H1 (cell line): Measurements from ENCODE around the gene TGM4. TPM values are rescaled to one million over a fixed set of nuclear protein-coding genes. Genes with fewer than 3 reads are reported as not detected.

ENCODE experiments used
- ASH2L ChIP-seq: fragments of 200-600, 300-600 bp; sonication (generic); IDR thresholded peaks from one replicate; pipeline ENCODE4 v1.7.1; 2017; ENCODE audit warnings: low read length
- JUN ChIP-seq: IDR thresholded peaks from 2 replicates; pipeline ENCODE4 v1.6.1; 2011; ENCODE audit warnings: low read depth, mild to moderate bottlenecking, improper control_type of control experiment, low read length
- KDM1A ChIP-seq: fragments of 200-600, 300-600 bp; sonication (generic); IDR thresholded peaks from 2 replicates; pipeline ENCODE4 v1.7.1; 2016; ENCODE audit warnings: mild to moderate bottlenecking, low read length, borderline replicate concordance
- KDM4A ChIP-seq: IDR thresholded peaks from one replicate; pipeline ENCODE4 v1.7.1; 2012; ENCODE audit warnings: low read depth, mild to moderate bottlenecking, moderate library complexity, low read length, inconsistent platforms; ENCODE audit not compliant: severe bottlenecking
- SIX5 ChIP-seq: IDR thresholded peaks from 2 replicates; pipeline ENCODE4 v1.6.1; 2011; ENCODE audit warnings: mild to moderate bottlenecking, low read depth, low read length
- polyA plus RNA-seq, 7 experiments: library from polyadenylated mRNA; depleted of rRNA in 3 of 7; stranded (reverse) in 5 of 7; unstranded in 2 of 7; fragments of >200 nt in 5 of 7; fragments of 200-250 nt in 2 of 7; gene quantifications; 1 replicate in 5 of 7; 2 replicates in 1 of 7; 4 replicates in 1 of 7; pipeline versions ENCODE4 v1.2.1 to v1.2.3, GENCODE V29; 2011 to 2013; ENCODE audit warnings: missing spikeins in 2 of 7, mixed read lengths in 2 of 7
- total RNA-seq: library from RNA; stranded (reverse); fragmentation: NEBNext Ultra II Directional; extraction: Animal tissue kit (Norgen Biotek cat#: 25700); gene quantifications from 2 replicates; pipeline ENCODE4 v1.2.1, GENCODE V29; 2021
- TF ChIP-seq, protein P1 (sequence below): IDR thresholded peaks from 2 replicates; pipeline ENCODE4 v1.6.1; 2012; ENCODE audit warnings: inconsistent platforms

TGM4 gene
- total and polyA plus RNA-seq, 2 of the 8 experiments (the other 6 are each of a cell fraction or from before 2014, with no cell fraction given) = 0.02 TPM; not detected in 1

DNA sequence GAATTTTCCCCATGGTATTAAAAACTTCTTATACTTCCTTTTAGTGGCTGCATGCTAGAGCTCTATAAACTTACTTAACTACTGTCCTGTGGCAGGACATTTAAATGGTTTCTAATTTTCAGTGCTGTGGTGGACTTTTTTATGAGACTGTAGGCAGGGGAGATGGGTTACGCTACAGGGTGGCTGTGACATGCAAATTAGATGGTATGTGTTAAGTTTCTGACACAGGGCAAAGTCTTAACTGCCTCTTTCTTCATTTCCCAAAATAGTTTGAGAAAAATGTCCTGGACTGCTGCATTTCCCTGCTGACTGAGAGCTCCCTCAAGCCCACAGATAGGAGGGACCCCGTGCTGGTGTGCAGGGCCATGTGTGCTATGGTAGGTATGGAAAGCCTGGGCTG lies 22.0 kb downstream of the TGM4 start (continued):
- TF ChIP-seq KDM1A (no peak), SIX5 (no peak), KDM4A (no peak), JUN (no peak), ASH2L (no peak)
- TF ChIP-seq, protein P1, sequence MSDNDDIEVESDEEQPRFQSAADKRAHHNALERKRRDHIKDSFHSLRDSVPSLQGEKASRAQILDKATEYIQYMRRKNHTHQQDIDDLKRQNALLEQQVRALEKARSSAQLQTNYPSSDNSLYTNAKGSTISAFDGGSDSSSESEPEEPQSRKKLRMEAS = no peak
